ENCODE measurements around the gene SETBP1. TPM values are rescaled to one million over a fixed set of nuclear protein-coding genes. Genes with fewer than 3 reads are reported as not detected.

The SETBP1 gene
- polyA plus RNA-seq, 6 donors from 2014 or later: 6.0 to 20.2 (median 10.0) TPM

- Mint-ChIP-seq H3K27ac (peak overlapping the region in 3 of 6 donors; percentile 7 to 76 (median 9)), H3K9me3 (peaks cover 0 to 5% (median 0%) of the 10 kb centered on the region in 7 donors), H3K27me3 (no peaks in the 10 kb centered on the region), H3K4me1 (peaks cover 89 to 99% (median 96%) of the 10 kb centered on the region in 3 donors), H3K36me3 (peaks cover 24 to 33% of the 10 kb centered on the region in 2 donors), H3K4me3 (no peak overlapping the region)
- DNase-seq (no peak), ATAC-seq (ENCODE audit: low read depth in 2 of 2) (no peak)
Observed at GRCh38 chr18:44767807-44768206, 87.1 kb downstream of the SETBP1 start.

- H3K27me3 Mint-ChIP-seq: no peaks in the 10 kb centered on the region
- H3K36me3 Mint-ChIP-seq: peaks cover 10 to 11% of the 10 kb centered on the region in 2 donors
- H3K9me3 Mint-ChIP-seq: peaks cover 0 to 2% (median 0%) of the 10 kb centered on the region in 7 donors
- H3K4me1 Mint-ChIP-seq: peaks cover 87 to 97% (median 96%) of the 10 kb centered on the region in 3 donors
- H3K27ac Mint-ChIP-seq: peak overlapping the region in 5 of 6 donors; percentile 36 to 76 (median 53)
- peak overlapping the region in 4 of 8 donors; percentile 16 to 62 (median 26) for H3K4me3 Mint-ChIP-seq
- no peak for DNase-seq
- no peak for ATAC-seq (ENCODE audit: low read depth in 2 of 2)
Observed at GRCh38 chr18:44770641-44771040, 90.0 kb downstream of the SETBP1 start.

GRCh38 chr18:44771572-44771955, 90.9 kb downstream of the SETBP1 start:
- ATAC-seq (ENCODE audit: low read depth in 2 of 2) (no peak), DNase-seq (no peak)
- peaks cover 86 to 94% (median 93%) of the 10 kb centered on the region in 3 donors for H3K4me1 Mint-ChIP-seq
- peaks cover 0 to 2% (median 0%) of the 10 kb centered on the region in 7 donors for H3K9me3 Mint-ChIP-seq
- H3K4me3 Mint-ChIP-seq: peak overlapping the region in 4 of 8 donors; percentile 36 to 77 (median 60)
- H3K27me3 Mint-ChIP-seq: no peaks in the 10 kb centered on the region
- peak overlapping the region in 5 of 6 donors; percentile 71 to 93 (median 76) for H3K27ac Mint-ChIP-seq
- peaks cover 10 to 11% of the 10 kb centered on the region in 2 donors for H3K36me3 Mint-ChIP-seq

GRCh38 chr18:44771956-44772917, 91.5 kb downstream of the SETBP1 start:
- ATAC-seq (ENCODE audit: low read depth in 2 of 2) (peak in 1 of 2 donors; percentile 37), DNase-seq (no peak)
- peaks cover 80 to 89% (median 87%) of the 10 kb centered on the region in 3 donors for H3K4me1 Mint-ChIP-seq
- H3K36me3 Mint-ChIP-seq: peaks cover 10 to 12% of the 10 kb centered on the region in 2 donors
- H3K27ac Mint-ChIP-seq: peak overlapping the region in 4 of 6 donors; percentile 71 to 93 (median 74)
- H3K4me3 Mint-ChIP-seq: peak overlapping the region in 6 of 8 donors; percentile 32 to 84 (median 59)
- no peaks in the 10 kb centered on the region for H3K27me3 Mint-ChIP-seq
- H3K9me3 Mint-ChIP-seq: peaks cover 0 to 2% (median 0%) of the 10 kb centered on the region in 7 donors

- DNase-seq (no peak), ATAC-seq (ENCODE audit: low read depth in 2 of 2) (no peak)
- Mint-ChIP-seq H3K9me3 (peaks cover 0 to 1% (median 0%) of the 10 kb centered on the region in 7 donors), H3K36me3 (peaks cover 10 to 14% of the 10 kb centered on the region in 2 donors), H3K4me3 (peak overlapping the region in 1 of 8 donors; percentile 11), H3K27me3 (no peaks in the 10 kb centered on the region), H3K27ac (peak overlapping the region; percentile 25 to 94 (median 70)), H3K4me1 (peaks cover 82 to 89% (median 87%) of the 10 kb centered on the region in 3 donors)
Observed at GRCh38 chr18:44773640-44774155, 93.0 kb downstream of the SETBP1 start.

- ATAC-seq (ENCODE audit: low read depth in 2 of 2) (no peak), DNase-seq (no peak)
- H3K9me3 Mint-ChIP-seq: no peaks in the 10 kb centered on the region
- H3K4me3 Mint-ChIP-seq: peak overlapping the region in 1 of 8 donors; percentile 2
- peak overlapping the region in 5 of 6 donors; percentile 25 to 76 (median 69) for H3K27ac Mint-ChIP-seq
- no peaks in the 10 kb centered on the region for H3K27me3 Mint-ChIP-seq
- H3K36me3 Mint-ChIP-seq: peaks cover 10 to 12% of the 10 kb centered on the region in 2 donors
- peaks cover 82 to 89% (median 87%) of the 10 kb centered on the region in 3 donors for H3K4me1 Mint-ChIP-seq
Observed at GRCh38 chr18:44774191-44774590, 93.5 kb downstream of the SETBP1 start.

- H3K4me1 Mint-ChIP-seq: peaks cover 77 to 87% (median 87%) of the 10 kb centered on the region in 3 donors
Observed at GRCh38 chr18:44777457-44778192, 96.9 kb downstream of the SETBP1 start.

GRCh38 chr18:44778788-44779187, 98.1 kb downstream of the SETBP1 start:
- Mint-ChIP-seq H3K27me3 (no peaks in the 10 kb centered on the region), H3K9me3 (no peaks in the 10 kb centered on the region), H3K4me1 (peaks cover 71 to 86% (median 77%) of the 10 kb centered on the region in 3 donors), H3K36me3 (peaks cover 0 to 11% of the 10 kb centered on the region in 2 donors), H3K27ac (peak overlapping the region in 5 of 6 donors; percentile 39 to 86 (median 78)), H3K4me3 (peak overlapping the region in 1 of 8 donors; percentile 8)
- ATAC-seq (ENCODE audit: low read depth in 2 of 2): no peak
- DNase-seq: no peak

More at GRCh38 chr18:44777457-44778192, 96.9 kb downstream of the SETBP1 start:
- Mint-ChIP-seq H3K4me3 (no peak overlapping the region), H3K27ac (peak overlapping the region in 5 of 6 donors; percentile 39 to 78 (median 76)), H3K9me3 (no peaks in the 10 kb centered on the region), H3K36me3 (peaks cover 0 to 5% of the 10 kb centered on the region in 2 donors), H3K27me3 (no peaks in the 10 kb centered on the region)
- no peak for ATAC-seq (ENCODE audit: low read depth in 2 of 2)
- DNase-seq: no peak

GRCh38 chr18:44779753-44780292, 99.1 kb downstream of the SETBP1 start:
- Mint-ChIP-seq H3K27me3 (no peaks in the 10 kb centered on the region), H3K4me1 (peaks cover 70 to 88% (median 77%) of the 10 kb centered on the region in 3 donors), H3K27ac (peak overlapping the region in 4 of 6 donors; percentile 30 to 86 (median 64)), H3K4me3 (no peak overlapping the region), H3K9me3 (no peaks in the 10 kb centered on the region), H3K36me3 (peaks cover 0 to 11% of the 10 kb centered on the region in 2 donors)
- DNase-seq: no peak
- ATAC-seq (ENCODE audit: low read depth in 2 of 2): no peak

- no peak for DNase-seq
- Mint-ChIP-seq H3K27me3 (no peaks in the 10 kb centered on the region), H3K36me3 (peaks cover 0 to 11% of the 10 kb centered on the region in 2 donors), H3K27ac (peak overlapping the region in 4 of 6 donors; percentile 8 to 86 (median 41)), H3K4me3 (no peak overlapping the region), H3K4me1 (peaks cover 76 to 95% (median 82%) of the 10 kb centered on the region in 3 donors), H3K9me3 (no peaks in the 10 kb centered on the region)
- no peak for ATAC-seq (ENCODE audit: low read depth in 2 of 2)
Observed at GRCh38 chr18:44781886-44782285, 101.2 kb downstream of the SETBP1 start.

GRCh38 chr18:44782617-44783016, 101.9 kb downstream of the SETBP1 start:
- peaks cover 76 to 97% (median 83%) of the 10 kb centered on the region in 3 donors for H3K4me1 Mint-ChIP-seq
- no peaks in the 10 kb centered on the region for H3K9me3 Mint-ChIP-seq
- peaks cover 0 to 6% of the 10 kb centered on the region in 2 donors for H3K36me3 Mint-ChIP-seq
- DNase-seq (no peak), ATAC-seq (ENCODE audit: low read depth in 2 of 2) (no peak)
- peak overlapping the region in 2 of 6 donors; percentile 33 to 83 for H3K27ac Mint-ChIP-seq
- no peak overlapping the region for H3K4me3 Mint-ChIP-seq
- no peaks in the 10 kb centered on the region for H3K27me3 Mint-ChIP-seq

GRCh38 chr18:44783371-44783770, 102.7 kb downstream of the SETBP1 start:
- no peaks in the 10 kb centered on the region for H3K27me3 Mint-ChIP-seq
- H3K27ac Mint-ChIP-seq: no peak overlapping the region
- DNase-seq (no peak), ATAC-seq (ENCODE audit: low read depth in 2 of 2) (no peak)
- H3K4me1 Mint-ChIP-seq: peaks cover 69 to 96% (median 79%) of the 10 kb centered on the region in 3 donors
- H3K36me3 Mint-ChIP-seq: peaks cover 0 to 6% of the 10 kb centered on the region in 2 donors
- H3K4me3 Mint-ChIP-seq: no peak overlapping the region
- H3K9me3 Mint-ChIP-seq: no peaks in the 10 kb centered on the region

All from naive B cell (primary cell).